GM12878 (cell line): ENCODE results near the gene DNAJC7. TPM values are rescaled to one million over a fixed set of nuclear protein-coding genes. Genes with fewer than 3 reads are reported as not detected.

Experiments used
- ATAC-seq: fragments of 200-7000 bp; cut with Tn5 transposase; 3 replicates; pipeline ENCODE4 v1.9.1; 2020; ENCODE audit warnings: mild to moderate bottlenecking, moderate library complexity
- BruUV-seq: library from RNA; stranded (reverse); fragments of 400-500 nt; replicated peaks from 2 replicates; lab custom pipeline; 2021; lab: Mats Ljungman, UMichigan
- CTCF ChIA-PET: fragments of 300-600 bp; sonication (Branson Sonifier 250); formaldehyde crosslinking; extraction: SDS; loops from one replicate; lab custom pipeline; 2021; ENCODE audit warnings: inconsistent platforms; lab: Yijun Ruan, JAX
- POLR2A ChIA-PET: fragments of 350-600 bp; formaldehyde crosslinking; extraction: SDS; loops from one replicate; lab custom pipeline; 2021; ENCODE audit warnings: inconsistent platforms; lab: Charles Lee
- RAD21 ChIA-PET: fragments of 300-600 bp; sonication (Branson Sonifier 250); formaldehyde crosslinking; loops from one replicate; lab custom pipeline; 2023; ENCODE audit warnings: antibody characterized with exemption; ENCODE audit not compliant: unreplicated experiment; lab: Charles Lee
- SMC1A ChIA-PET: fragments of 300-600 bp; sonication (Branson Sonifier 250); formaldehyde crosslinking; loops from one replicate; lab custom pipeline; 2023; ENCODE audit not compliant: unreplicated experiment, uncharacterized antibody; lab: Charles Lee
- DNase-seq: peaks from one replicate; pipeline ENCODE4 v3.0.0-alpha.2; 2011; ENCODE audit warnings: low read depth, low spot score
- FAIRE-seq: peaks from 3 replicates; lab custom pipeline; 2011; peaks lifted over from hg19 to GRCh38; lab: Jason Lieb, UNC
- H2AFZ ChIP-seq: 2 replicates; pipeline ENCODE4 v1.6.0; 2011; ENCODE audit warnings: low read depth, low read length, control low read depth; ENCODE audit not compliant: control insufficient read depth
- H3K27ac ChIP-seq: 2 replicates; pipeline ENCODE4 v1.5.1; 2011; ENCODE audit warnings: control low read depth; ENCODE audit not compliant: control insufficient read depth, insufficient read depth
- H3K27me3 ChIP-seq, 2 experiments: replicated peaks in 1 of 2; 2 replicates each; pipeline versions ENCODE4 v1.6.0 to v1.6.1; 2011; ENCODE audit warnings: low read length in 1 of 2; ENCODE audit not compliant: control insufficient read depth in 2 of 2, insufficient read depth in 2 of 2
- H3K36me3 ChIP-seq, 2 experiments: 2 replicates each; pipeline ENCODE4 v1.5.1; 2011; ENCODE audit warnings: low read length in 1 of 2; ENCODE audit not compliant: control insufficient read depth in 2 of 2, insufficient read depth in 2 of 2
- H3K4me1 ChIP-seq: 2 replicates; pipeline ENCODE4 v1.6.1; 2011; ENCODE audit warnings: mild to moderate bottlenecking, low read length, moderate library complexity, mixed read lengths; ENCODE audit not compliant: control insufficient read depth, insufficient read depth
- H3K4me2 ChIP-seq: 2 replicates; pipeline ENCODE4 v1.6.0; 2011; ENCODE audit warnings: control low read depth; ENCODE audit not compliant: control insufficient read depth, insufficient read depth
- H3K4me3 ChIP-seq: fragments of 200-600 bp; sonication (generic); 2 replicates; pipeline ENCODE4 v1.5.1; 2016
- H3K79me2 ChIP-seq: 2 replicates; pipeline ENCODE4 v1.6.0; 2011; ENCODE audit warnings: low read length; ENCODE audit not compliant: control insufficient read depth, insufficient read depth
- H3K9ac ChIP-seq: 2 replicates; pipeline ENCODE4 v1.8.0; 2011; ENCODE audit warnings: low read length, control low read depth, mixed read lengths; ENCODE audit not compliant: control insufficient read depth, insufficient read depth
- H3K9me3 ChIP-seq: replicated peaks from 3 replicates; pipeline ENCODE4 v1.5.1; 2011; ENCODE audit warnings: mild to moderate bottlenecking, low read length; ENCODE audit not compliant: control insufficient read depth, insufficient read depth
- H4K20me1 ChIP-seq: 2 replicates; pipeline ENCODE4 v1.6.0; 2011; ENCODE audit not compliant: control insufficient read depth, insufficient read depth
- IRF4 ChIP-seq: IDR thresholded peaks from 2 replicates; pipeline ENCODE4 v1.6.1; 2011; ENCODE audit warnings: low read depth, low read length
- MEF2A ChIP-seq: IDR thresholded peaks from 2 replicates; pipeline ENCODE4 v1.6.1; 2011; ENCODE audit warnings: low read depth, mild to moderate bottlenecking, low read length, moderate library complexity; ENCODE audit not compliant: insufficient read depth
- PKNOX1 ChIP-seq: fragments of 450-650 bp; IDR thresholded peaks from 2 replicates; pipeline ENCODE4 v1.6.1; 2016; ENCODE audit warnings: mild to moderate bottlenecking
- WGBS: methylation state at CpG from one replicate; pipeline ENCODE4 v1.1.6; 2016; ENCODE audit warnings: low lambda C conversion rate; ENCODE audit not compliant: insufficient replicate concordance, insufficient coverage; ENCODE audit errors: missing lambda C conversion rate; 5-methylcytosine and 5-hydroxymethylcytosine counted together
- in situ Hi-C: fragments of 300-500 bp; cut with MboI; formaldehyde crosslinking; loops from 9 replicates; pipeline ENCODE4 v1.14.3; 2018; ENCODE audit warnings: mixed read lengths
- intact Hi-C: fragments of 100-400 bp; cut with micrococcal nuclease; formaldehyde crosslinking; loops from one replicate; pipeline ENCODE4 v1.14.2; 2022; ENCODE audit not compliant: unreplicated experiment
- polyA plus RNA-seq, 11 experiments: library from polyadenylated mRNA; depleted of rRNA in 4 of 11; unstranded in 6 of 11; stranded (reverse) in 5 of 11; fragments of >200 nt; fragmentation: Nextera tagmentation in 4 of 11; fragmentation: Illumina TruSeq in 1 of 11; extraction: Ambion mirVana in 4 of 11; extraction: Trizol in 1 of 11; gene quantifications; 1 replicate in 1 of 11; 2 replicates in 10 of 11; pipeline versions ENCODE4 v1.2.1 to v1.2.3, GENCODE V29; 2011 to 2016; ENCODE audit warnings: inconsistent platforms in 2 of 11, missing spikeins in 2 of 11, low read depth in 1 of 11
- total RNA-seq, 4 experiments: library from RNA; depleted of rRNA in 3 of 4; stranded (reverse); fragments of >200 nt in 3 of 4; fragmentation: Illumina TruSeq in 1 of 4; extraction: Trizol in 1 of 4; gene quantifications; 2 replicates each; pipeline versions ENCODE4 v1.2.1 to v1.2.3, GENCODE V29; 2013 to 2021

DNAJC7 gene
- total and polyA plus RNA-seq, 10 of the 15 experiments (the other 5 are each of a cell fraction or from before 2014, with no cell fraction given) = 60.1 to 173 (median 94.9) TPM

- in situ Hi-C loops = no loop called here
Observed at GRCh38 chr17:42028791-42029127, 11.5 kb upstream of the DNAJC7 start.

More at GRCh38 chr17:42028791-42029127, 11.5 kb upstream of the DNAJC7 start:
- no peak overlapping the region for H2AFZ ChIP-seq
- no peak for FAIRE-seq
- DNase-seq = no peak
- ChIA-PET SMC1A (interaction anchor here (0.7 kb wide), 1 partner anchor 87 kb away, joined by 4 read pairs; no protein-coding TSS in a partner anchor), CTCF (interaction anchor here (0.8 to 10.1 kb wide), 4 partner anchors 12 to 179 kb away, joined by 3 to 83 read pairs (median 18); partner anchors contain the start of gene DNAJC7), POLR2A (interaction anchor here (0.6 kb wide), 1 partner anchor 388 kb away, joined by 4 read pairs; no protein-coding TSS in a partner anchor), RAD21 (interaction anchor here (0.8 kb wide), 1 partner anchor 62 kb away, joined by 5 read pairs; the partner anchor contains the start of gene CNP)
- H3K9ac ChIP-seq = no peak overlapping the region
- no peak overlapping the region for H3K4me3 ChIP-seq
- H3K9me3 ChIP-seq = no peaks in the 10 kb centered on the region
- 66% methylated on average over 7 of the region's 7 CpGs for WGBS
- peaks cover 13% of the 10 kb centered on the region for H3K4me1 ChIP-seq
- peaks cover 0 to 13% of the 10 kb centered on the region in 2 experiments; a peak in 2 of 4 replicates for H3K36me3 ChIP-seq
- H3K4me2 ChIP-seq = no peak overlapping the region
- ATAC-seq = no peak
- H3K27me3 ChIP-seq = no peaks in the 10 kb centered on the region
- intact Hi-C loops = loop anchor here (5.0 kb wide), 2 partner anchors 34 to 74 kb away; no protein-coding TSS in a partner anchor
- no peak overlapping the region for H3K27ac ChIP-seq
- no peaks in the 10 kb centered on the region for H3K79me2 ChIP-seq
- BruUV-seq = no TSS peak
- no peaks in the 10 kb centered on the region for H4K20me1 ChIP-seq
- TF ChIP-seq IRF4 (no peak), PKNOX1 (no peak), MEF2A (no peak)
